Activated T-cell treated with anti-CD3 and anti-CD28 coated beads for 48 hours (primary cell): ENCODE results near the gene EEIG2.

Experiments used
- DNase-seq: peaks from one replicate; pipeline ENCODE4 v3.0.0-alpha.2; 2020; ENCODE audit warnings: low read depth

EEIG2 gene

GRCh38 chr1:108583757-108584427 is 24.0 kb downstream of the EEIG2 start:
- DNase-seq = no peak

GRCh38 chr1:108584428-108584856 is 24.5 kb downstream of the EEIG2 start:
- DNase-seq = no peak

GRCh38 chr1:108585313-108585712 is 25.4 kb downstream of the EEIG2 start:
- DNase-seq = no peak

GRCh38 chr1:108590441-108590840 is 30.5 kb downstream of the EEIG2 start:
- no peak for DNase-seq

GRCh38 chr1:108590957-108591356 is 31.1 kb downstream of the EEIG2 start:
- DNase-seq = no peak

- no peak for DNase-seq
Measured at GRCh38 chr1:108591466-108591865, 31.6 kb downstream of the EEIG2 start.

GRCh38 chr1:108592030-108592759 is 32.3 kb downstream of the EEIG2 start:
- no peak for DNase-seq

GRCh38 chr1:108593448-108593847 is 33.5 kb downstream of the EEIG2 start:
- no peak for DNase-seq

- no peak for DNase-seq
Measured at GRCh38 chr1:108595507-108595906, 35.6 kb downstream of the EEIG2 start.

- no peak for DNase-seq
Measured at GRCh38 chr1:108597041-108597440, 37.1 kb downstream of the EEIG2 start.

- no peak for DNase-seq
Measured at GRCh38 chr1:108598340-108598739, 38.4 kb downstream of the EEIG2 start.

GRCh38 chr1:108600504-108600903 is 40.6 kb downstream of the EEIG2 start:
- no peak for DNase-seq

- DNase-seq = no peak
Measured at GRCh38 chr1:108601708-108602410, 42.0 kb downstream of the EEIG2 start.

- no peak for DNase-seq
Measured at GRCh38 chr1:108605633-108606032, 45.7 kb downstream of the EEIG2 start.

- no peak for DNase-seq
Measured at GRCh38 chr1:108606478-108606877, 46.6 kb downstream of the EEIG2 start.

GRCh38 chr1:108609483-108610049 is 49.7 kb downstream of the EEIG2 start:
- DNase-seq = no peak
